Epidermal melanocyte (primary cell): ENCODE results near the gene SLC23A1.
"Not testable (repeated sequence)": the region's sequence is repeated elsewhere in the genome, so short reads cannot be mapped to it uniquely, and the experiment has no call there.

Experiments used
- DNase-seq: peaks from one replicate; pipeline ENCODE4 v3.0.0; 2011; ENCODE audit warnings: low spot score; ENCODE audit not compliant: insufficient read length

The SLC23A1 gene

DNA sequence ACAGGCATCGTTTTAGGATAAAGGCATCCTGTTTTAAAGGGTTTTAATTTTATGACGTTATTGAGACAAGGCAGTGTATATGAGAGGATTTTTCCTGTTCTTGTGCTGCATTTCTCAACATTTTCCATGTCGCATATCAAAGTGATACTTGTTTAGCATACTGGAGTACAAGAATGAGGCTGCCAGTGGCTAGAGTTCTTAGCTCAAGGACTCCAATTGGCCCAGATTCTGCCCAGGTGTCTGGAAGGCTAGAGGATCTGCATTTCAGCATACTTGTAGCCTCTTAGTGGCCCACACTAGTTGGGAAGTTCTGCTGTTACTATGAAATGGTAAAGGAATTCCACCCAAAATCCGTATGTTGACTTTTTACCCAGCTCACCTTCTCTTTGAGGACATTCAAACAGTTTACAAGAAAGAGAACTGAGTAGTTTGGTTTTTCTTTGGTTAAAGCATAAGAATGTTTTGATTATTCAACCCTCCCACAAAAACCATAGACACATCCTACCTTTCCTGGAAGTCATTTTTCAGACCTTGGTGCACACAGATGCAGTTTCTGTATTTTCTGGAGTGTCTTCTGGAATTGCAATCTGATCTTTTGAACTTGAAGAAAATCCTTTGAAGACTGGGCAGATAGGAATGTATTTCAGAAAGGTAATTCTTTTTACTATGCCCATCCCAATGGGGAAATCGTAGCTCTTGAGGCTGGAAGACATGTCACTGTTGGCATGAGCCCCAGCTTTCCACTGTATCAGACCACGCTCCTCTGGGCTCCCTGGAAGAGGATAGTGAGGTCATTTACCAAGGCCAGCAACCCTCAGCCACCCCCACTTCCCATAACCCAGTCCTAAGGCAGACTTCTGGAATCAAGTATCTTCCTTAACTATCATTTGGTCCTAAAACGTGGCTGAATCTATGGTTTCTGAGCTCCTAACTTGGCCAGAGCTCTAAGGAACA is 11.3 kb downstream of the SLC23A1 start:
- DNase-seq = no peak

DNA sequence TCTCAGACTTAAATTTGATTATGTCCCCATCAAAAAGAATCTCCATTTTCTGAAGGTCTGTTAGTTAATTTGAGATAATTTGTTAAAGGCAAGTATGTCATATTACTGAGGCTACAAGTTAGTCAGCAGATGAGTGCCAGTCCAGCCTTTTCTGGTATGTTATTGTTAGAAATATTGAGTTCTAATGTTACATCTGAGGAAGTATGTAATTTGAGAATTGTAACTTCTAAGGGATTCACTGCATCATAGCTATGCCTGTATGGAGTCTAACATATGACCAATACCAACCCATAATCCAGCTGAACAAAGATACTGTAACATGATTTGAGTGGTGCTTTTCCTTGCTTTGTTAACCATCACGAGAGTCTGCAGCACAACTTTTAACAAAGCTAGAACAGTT is 13.9 kb downstream of the SLC23A1 start:
- no peak for DNase-seq

- DNase-seq = no peak
Observed at GRCh38 chr5:139368613-139369012, 14.5 kb downstream of the SLC23A1 start.

DNA sequence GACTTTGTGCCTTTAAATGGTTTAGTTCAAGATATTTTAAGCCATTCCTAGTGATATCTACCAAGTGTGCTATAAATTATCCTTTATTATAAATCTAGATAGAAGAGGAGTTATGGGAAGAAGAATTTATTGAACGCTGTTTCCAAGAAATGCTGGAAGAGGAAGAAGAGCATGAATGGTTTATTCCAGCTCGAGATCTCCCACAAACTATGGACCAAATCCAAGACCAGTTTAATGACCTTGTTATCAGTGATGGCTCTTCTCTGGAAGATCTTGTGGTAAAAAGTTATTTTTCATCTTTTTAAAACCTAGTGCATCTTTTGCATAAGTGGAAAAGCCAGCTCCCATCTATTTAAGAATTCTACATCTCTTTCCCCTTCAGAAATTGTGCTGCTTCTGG is 18.6 kb downstream of the SLC23A1 start:
- DNase-seq = no peak

- DNase-seq = no peak
Observed at GRCh38 chr5:139363937-139364336, 19.2 kb downstream of the SLC23A1 start.

GRCh38 chr5:139361835-139362429 is 21.2 kb downstream of the SLC23A1 start:
- DNase-seq = no peak

DNA sequence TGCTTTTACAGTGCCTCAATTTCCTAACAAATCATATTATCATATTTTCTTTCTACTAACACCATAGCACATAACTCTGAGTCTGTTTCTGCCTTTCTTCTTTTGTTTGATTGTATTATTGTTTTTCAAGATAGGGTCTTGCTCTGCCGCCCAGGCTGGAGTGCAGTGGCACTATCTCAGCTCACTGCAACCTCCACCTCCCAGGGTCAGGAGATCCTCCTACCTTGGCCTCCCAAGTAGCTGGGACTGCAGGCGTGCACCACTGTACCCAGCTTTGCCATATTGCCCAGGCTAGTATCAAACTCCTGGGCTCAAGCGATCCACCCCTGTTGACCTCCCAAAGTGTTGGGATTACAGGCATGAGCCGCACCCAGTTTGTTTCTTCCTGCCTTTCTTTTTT is 22.7 kb downstream of the SLC23A1 start:
- no peak for DNase-seq

- DNase-seq = no peak
Observed at GRCh38 chr5:139358064-139358463, 25.0 kb downstream of the SLC23A1 start.

DNA sequence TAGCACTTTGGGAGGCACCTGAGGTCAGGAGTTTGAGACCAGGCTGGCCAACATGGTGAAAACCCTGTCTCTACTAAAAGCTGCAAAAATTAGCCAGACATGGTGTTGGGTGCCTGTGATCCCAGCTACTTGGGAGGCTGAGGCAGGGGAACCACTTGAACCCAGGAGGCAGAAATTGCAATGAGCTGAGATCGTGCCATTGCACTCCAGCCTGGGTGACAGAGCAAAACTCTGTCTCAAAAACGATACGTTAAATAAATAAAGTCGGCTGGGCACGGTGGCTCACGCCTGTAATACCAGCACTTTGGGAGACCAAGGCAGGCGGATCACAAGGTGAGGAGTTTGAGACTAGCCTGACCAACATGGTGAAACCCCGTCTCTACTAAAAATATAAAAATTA is 27.2 kb downstream of the SLC23A1 start:
- DNase-seq = not testable (repeated sequence)

DNA sequence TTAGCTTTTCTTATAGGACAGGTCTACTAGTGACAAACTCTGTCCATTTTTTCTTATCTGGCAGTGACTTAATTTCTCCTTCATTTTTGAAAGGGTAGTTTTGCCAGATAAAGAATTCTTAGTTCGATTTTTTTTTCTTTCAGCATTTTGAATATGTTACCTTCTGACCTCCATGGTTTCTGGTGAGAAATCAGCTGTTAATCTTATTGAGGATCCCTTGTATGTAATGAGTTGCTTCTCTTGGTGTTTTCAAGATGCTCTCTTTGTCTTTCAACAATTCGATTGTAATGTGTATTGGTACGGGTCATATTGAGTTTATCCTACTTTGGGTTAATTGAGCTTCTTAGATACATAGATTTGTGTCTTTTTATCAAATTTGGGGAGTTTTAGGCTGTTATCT is 28.9 kb downstream of the SLC23A1 start:
- DNase-seq = no peak

DNA sequence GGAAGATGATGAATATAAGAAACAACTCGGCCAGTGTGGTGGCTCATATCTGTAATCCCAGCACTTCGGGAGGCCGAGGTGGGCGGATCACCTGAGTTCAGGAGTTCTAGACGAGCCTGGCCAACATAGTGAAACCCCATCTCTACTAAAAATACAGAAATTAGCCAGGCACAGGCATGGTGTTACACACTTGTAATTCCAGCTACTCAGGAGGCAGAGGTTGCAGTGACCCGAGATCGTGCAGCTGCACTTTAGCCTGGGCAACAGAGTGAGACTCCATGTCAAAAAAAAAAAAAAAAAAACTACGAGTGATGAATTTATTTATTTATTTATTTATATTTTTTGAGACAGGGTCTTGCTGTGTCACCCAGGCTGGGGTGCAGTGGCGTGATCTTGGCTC is 35.2 kb downstream of the SLC23A1 start:
- not testable (repeated sequence) for DNase-seq

DNA sequence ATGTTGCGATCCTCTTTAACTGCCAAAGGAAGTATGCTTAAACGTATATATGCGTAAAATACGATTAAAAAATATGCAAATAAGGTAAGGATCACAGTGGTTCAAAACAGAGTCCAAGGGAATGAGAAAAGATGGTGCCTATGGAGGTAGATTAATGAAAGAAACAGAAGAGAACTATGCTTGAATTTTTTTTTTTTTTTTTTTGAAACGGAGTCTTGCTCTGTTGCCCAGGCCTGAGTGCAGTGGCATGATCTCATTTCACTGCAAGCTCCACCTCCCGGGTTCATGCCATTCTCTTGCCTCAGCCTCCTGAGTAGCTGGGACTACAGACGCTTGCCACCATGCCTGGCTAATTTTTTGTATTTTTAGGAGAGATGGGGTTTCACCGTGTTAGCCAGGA is 37.7 kb downstream of the SLC23A1 start:
- DNase-seq = not testable (repeated sequence)

DNA sequence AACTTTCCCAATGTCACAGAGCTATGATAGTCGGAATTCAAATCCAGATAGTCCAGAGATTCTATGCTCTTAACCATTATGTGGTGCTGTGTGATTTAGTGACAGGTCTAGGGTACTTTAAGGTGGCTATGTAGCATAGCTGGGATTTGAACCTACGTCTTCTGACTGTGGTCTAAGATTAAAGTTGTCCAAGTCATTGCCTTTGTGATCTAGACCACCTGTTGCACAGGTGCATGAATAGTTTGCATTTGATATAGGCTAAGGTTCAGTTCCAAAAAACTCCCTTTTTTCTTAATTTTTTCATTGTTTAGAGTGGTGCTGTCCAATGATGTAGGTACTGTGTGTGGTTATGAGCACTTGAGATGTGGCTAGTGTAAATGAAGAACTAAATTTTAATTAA is 38.9 kb downstream of the SLC23A1 start:
- no peak for DNase-seq

DNA sequence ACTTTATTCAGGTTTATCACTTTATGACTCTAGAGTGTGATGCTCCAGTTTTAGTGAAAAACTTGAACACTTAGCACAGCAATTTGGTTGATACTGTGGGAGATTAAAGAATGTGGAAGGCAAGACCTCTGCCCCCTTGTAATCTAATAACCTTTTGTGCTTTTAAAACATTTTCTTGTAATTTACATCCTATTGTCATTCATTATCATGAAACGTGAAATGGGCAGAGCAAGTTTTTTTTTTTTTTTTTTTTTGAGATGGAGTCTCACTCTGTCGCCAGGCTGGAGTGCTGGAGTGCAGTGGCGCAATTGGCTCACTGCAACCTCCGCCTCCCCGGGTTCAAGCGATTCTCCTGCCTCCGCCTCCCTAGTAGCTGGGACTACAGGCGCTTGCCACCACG is 39.6 kb downstream of the SLC23A1 start:
- DNase-seq = no peak

GRCh38 chr5:139342423-139342723 is 40.7 kb downstream of the SLC23A1 start:
- DNase-seq = no peak

- DNase-seq = peak; percentile 82
Observed at GRCh38 chr5:139341689-139342422, 41.2 kb downstream of the SLC23A1 start, which contains the start of gene PAIP2. Gene PAIP2, plus strand, starts transcription at chr5:139341854. Its CDS starts 21,931 bp downstream, at chr5:139363785.

GRCh38 chr5:139341187-139341688 is 41.9 kb downstream of the SLC23A1 start:
- DNase-seq = no peak

DNA sequence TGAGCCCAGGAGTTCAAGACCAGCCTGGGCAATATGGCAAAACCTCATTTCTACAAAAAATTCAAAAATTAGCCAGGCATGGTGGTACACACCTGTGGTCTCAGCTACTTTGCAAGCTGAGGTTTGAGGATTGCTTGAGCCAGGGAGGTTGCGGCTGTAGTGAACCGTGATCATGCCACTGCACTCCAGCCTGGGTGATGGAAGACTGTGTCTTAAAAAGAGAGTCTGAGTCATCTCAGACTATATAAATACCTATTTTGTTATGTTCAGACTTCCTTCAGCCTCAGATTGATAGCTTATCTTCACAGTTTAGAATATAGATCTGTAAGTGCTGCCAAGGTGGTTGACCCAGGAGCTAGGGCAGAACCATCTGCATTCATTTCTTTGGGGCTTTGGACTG is 43.0 kb downstream of the SLC23A1 start:
- no peak for DNase-seq

GRCh38 chr5:139335811-139336210 is 47.3 kb downstream of the SLC23A1 start:
- DNase-seq = no peak
